Measurements from ENCODE around the gene SLC9A7. TPM values are rescaled to one million over a fixed set of nuclear protein-coding genes. Genes with fewer than 3 reads are reported as not detected.
A peak's percentile ranks its signal among the peaks of the same experiment; 100 is the strongest.

The SLC9A7 gene
- total and polyA plus RNA-seq, 7 experiments from 2014 or later = 1.3 to 11.3 (median 3.2) TPM

DNA sequence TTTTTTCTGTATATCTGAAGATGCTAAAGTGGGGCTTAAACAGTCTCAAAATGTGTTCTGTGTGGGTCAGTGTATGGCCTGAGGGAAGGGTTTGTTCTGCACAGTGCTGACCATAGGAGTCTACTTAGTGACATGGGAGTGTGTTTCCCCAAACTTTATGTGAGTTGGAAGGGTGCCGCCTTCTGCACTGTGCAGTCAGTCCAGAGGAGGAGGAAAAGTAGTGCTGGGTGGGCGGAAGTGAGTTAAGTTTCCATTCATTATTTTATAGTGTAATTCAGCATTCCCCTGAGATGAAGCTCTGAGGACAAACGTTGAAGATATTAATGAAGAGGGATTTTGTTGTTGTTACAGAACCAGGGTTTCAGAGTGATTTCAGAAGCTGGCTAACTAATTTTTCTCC lies 182.5 kb downstream of the SLC9A7 start:
- Mint-ChIP-seq H3K27ac (peak overlapping the region in 1 of 9 donors; percentile 43), H3K9me3 (no peaks in the 10 kb centered on the region), H3K4me3 (peak overlapping the region; percentile 14 to 83 (median 62)), H3K36me3 (peaks cover 0 to 23% (median 0%) of the 10 kb centered on the region in 5 donors), H3K27me3 (no peaks in the 10 kb centered on the region), H3K4me1 (peaks cover 21 to 51% (median 38%) of the 10 kb centered on the region in 7 donors)
- intact Hi-C loops (cut with micrococcal nuclease) = no loop called here
- Histone ChIP-seq H3K4me1 (ENCODE audit: control insufficient read depth in 2 of 2, insufficient read depth in 2 of 2, low read length in 2 of 2) (peaks cover 3 to 17% of the 10 kb centered on the region in 2 donors), H3K9me3 (ENCODE audit: control insufficient read depth in 2 of 3, low read length in 3 of 3) (no peaks in the 10 kb centered on the region), H3K36me3 (ENCODE audit: control insufficient read depth in 2 of 3, insufficient read depth in 3 of 3, low read length in 3 of 3) (no peaks in the 10 kb centered on the region), H3K27ac (ENCODE audit: low read depth, low read length) (no peak overlapping the region), H3K27me3 (ENCODE audit: control insufficient read depth in 2 of 2, insufficient read depth in 2 of 2, low read length in 2 of 2) (no peaks in the 10 kb centered on the region), H3K4me3 (ENCODE audit: low read length) (no peak overlapping the region)
- ATAC-seq (no peak), DNase-seq (no peak)
- ChIA-PET POLR2A (no interaction called here), CTCF (no interaction called here)

GRCh38 chrX:46575991-46576392 lies 182.9 kb downstream of the SLC9A7 start:
- Histone ChIP-seq H3K27me3 (ENCODE audit: control insufficient read depth in 2 of 2, insufficient read depth in 2 of 2, low read length in 2 of 2) (no peaks in the 10 kb centered on the region), H3K4me3 (ENCODE audit: low read length) (peak overlapping the region; percentile 61), H3K4me1 (ENCODE audit: control insufficient read depth in 2 of 2, insufficient read depth in 2 of 2, low read length in 2 of 2) (peaks cover 3 to 17% of the 10 kb centered on the region in 2 donors), H3K36me3 (ENCODE audit: control insufficient read depth in 2 of 3, insufficient read depth in 3 of 3, low read length in 3 of 3) (no peaks in the 10 kb centered on the region), H3K27ac (ENCODE audit: low read depth, low read length) (no peak overlapping the region), H3K9me3 (ENCODE audit: control insufficient read depth in 2 of 3, low read length in 3 of 3) (no peaks in the 10 kb centered on the region)
- ATAC-seq = no peak
- no peaks in the 10 kb centered on the region for H3K27me3 Mint-ChIP-seq
- POLR2A ChIA-PET = no interaction called here
- H3K4me3 Mint-ChIP-seq = peak overlapping the region; percentile 56 to 83 (median 68)
- H3K4me1 Mint-ChIP-seq = peaks cover 21 to 51% (median 38%) of the 10 kb centered on the region in 7 donors
- H3K36me3 Mint-ChIP-seq = peaks cover 0 to 23% (median 0%) of the 10 kb centered on the region in 5 donors
- no peaks in the 10 kb centered on the region for H3K9me3 Mint-ChIP-seq
- intact Hi-C loops (cut with micrococcal nuclease) = loop anchor here (1.0 to 2.0 kb wide), 4 partner anchors 12 to 129 kb away; no protein-coding TSS in a partner anchor
- DNase-seq = no peak
- H3K27ac Mint-ChIP-seq = peak overlapping the region in 1 of 9 donors; percentile 43
- CTCF ChIA-PET = no interaction called here

- no peak for DNase-seq
- POLR2A ChIA-PET = no interaction called here
Observed at GRCh38 chrX:46575586-46575985, 183.3 kb downstream of the SLC9A7 start.

DNA sequence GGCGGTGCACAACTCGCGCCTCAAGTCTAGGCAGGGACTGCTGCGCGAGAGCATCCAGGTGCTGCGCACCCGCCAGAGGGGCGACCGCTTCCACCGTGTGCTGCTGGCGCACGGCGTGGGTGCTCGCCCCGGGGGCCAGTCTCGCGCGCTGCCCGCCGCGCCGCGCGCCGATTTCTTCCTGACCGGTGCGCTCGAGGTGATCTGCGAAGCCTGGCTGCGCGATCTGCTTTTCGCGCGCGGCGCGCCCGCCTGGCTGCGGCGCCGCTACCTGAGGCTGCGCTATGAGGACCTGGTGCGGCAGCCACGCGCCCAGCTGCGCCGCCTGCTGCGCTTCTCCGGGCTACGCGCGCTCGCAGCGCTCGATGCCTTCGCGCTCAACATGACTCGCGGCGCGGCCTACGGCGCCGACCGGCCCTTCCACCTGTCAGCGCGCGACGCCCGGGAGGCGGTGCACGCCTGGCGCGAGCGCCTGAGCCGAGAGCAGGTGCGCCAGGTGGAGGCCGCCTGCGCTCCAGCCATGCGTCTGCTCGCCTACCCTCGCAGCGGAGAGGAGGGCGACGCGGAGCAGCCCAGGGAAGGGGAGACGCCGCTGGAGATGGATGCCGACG lies 184.0 kb downstream of the SLC9A7 start:
- CTCF ChIA-PET = interaction anchor here (1.0 kb wide), 1 partner anchor 67 kb away, joined by 3 read pairs; no protein-coding TSS in a partner anchor
- peaks cover 3 to 17% of the 10 kb centered on the region in 2 donors for H3K4me1 ChIP-seq (ENCODE audit: control insufficient read depth in 2 of 2, insufficient read depth in 2 of 2, low read length in 2 of 2)
- H3K9me3 ChIP-seq (ENCODE audit: control insufficient read depth in 2 of 3, low read length in 3 of 3) = no peaks in the 10 kb centered on the region
- H3K27ac ChIP-seq (ENCODE audit: low read depth, low read length) = no peak overlapping the region
- H3K4me3 ChIP-seq (ENCODE audit: low read length) = peak overlapping the region; percentile 61
- peaks cover 21 to 51% (median 38%) of the 10 kb centered on the region in 7 donors for H3K4me1 Mint-ChIP-seq
- POLR2A ChIA-PET = interaction anchor here (1.5 to 1.7 kb wide), 2 partner anchors 12 to 37 kb away, joined by 4 to 6 read pairs; no protein-coding TSS in a partner anchor
- peaks cover 0 to 23% (median 0%) of the 10 kb centered on the region in 5 donors for H3K36me3 Mint-ChIP-seq
- no peaks in the 10 kb centered on the region for H3K9me3 Mint-ChIP-seq
- H3K27ac Mint-ChIP-seq = peak overlapping the region in 2 of 9 donors; percentile 39 to 72
- no peaks in the 10 kb centered on the region for H3K27me3 ChIP-seq (ENCODE audit: control insufficient read depth in 2 of 2, insufficient read depth in 2 of 2, low read length in 2 of 2)
- DNase-seq (peak in 8 of 9 donors; percentile 10 to 52 (median 38)), ATAC-seq (peak; percentile 41)
- no peaks in the 10 kb centered on the region for H3K36me3 ChIP-seq (ENCODE audit: control insufficient read depth in 2 of 3, insufficient read depth in 3 of 3, low read length in 3 of 3)
- intact Hi-C loops (cut with micrococcal nuclease) = loop anchor here (1.0 to 5.0 kb wide), 6 partner anchors 13 to 1703 kb away; partner anchors contain the start of gene KDM6A (in 1 of the 2)
- peak overlapping the region; percentile 51 to 83 (median 74) for H3K4me3 Mint-ChIP-seq
- H3K27me3 Mint-ChIP-seq = no peaks in the 10 kb centered on the region

More at GRCh38 chrX:46575586-46575985, 183.3 kb downstream of the SLC9A7 start:
- H3K4me1 ChIP-seq (ENCODE audit: control insufficient read depth in 2 of 2, insufficient read depth in 2 of 2, low read length in 2 of 2) = peaks cover 3 to 17% of the 10 kb centered on the region in 2 donors
- Mint-ChIP-seq H3K36me3 (peaks cover 0 to 23% (median 0%) of the 10 kb centered on the region in 5 donors), H3K9me3 (no peaks in the 10 kb centered on the region), H3K27ac (peak overlapping the region in 2 of 9 donors; percentile 33 to 55), H3K27me3 (no peaks in the 10 kb centered on the region), H3K4me3 (peak overlapping the region; percentile 45 to 83 (median 68)), H3K4me1 (peaks cover 21 to 51% (median 38%) of the 10 kb centered on the region in 7 donors)
- CTCF ChIA-PET = no interaction called here
- no peaks in the 10 kb centered on the region for H3K27me3 ChIP-seq (ENCODE audit: control insufficient read depth in 2 of 2, insufficient read depth in 2 of 2, low read length in 2 of 2)
- H3K9me3 ChIP-seq (ENCODE audit: control insufficient read depth in 2 of 3, low read length in 3 of 3) = no peaks in the 10 kb centered on the region
- no peak for ATAC-seq
- H3K4me3 ChIP-seq (ENCODE audit: low read length) = peak overlapping the region; percentile 61
- H3K27ac ChIP-seq (ENCODE audit: low read depth, low read length) = no peak overlapping the region
- intact Hi-C loops (cut with micrococcal nuclease) = loop anchor here (1.0 to 2.0 kb wide), 4 partner anchors 13 to 129 kb away; no protein-coding TSS in a partner anchor
- H3K36me3 ChIP-seq (ENCODE audit: control insufficient read depth in 2 of 3, insufficient read depth in 3 of 3, low read length in 3 of 3) = no peaks in the 10 kb centered on the region

DNA sequence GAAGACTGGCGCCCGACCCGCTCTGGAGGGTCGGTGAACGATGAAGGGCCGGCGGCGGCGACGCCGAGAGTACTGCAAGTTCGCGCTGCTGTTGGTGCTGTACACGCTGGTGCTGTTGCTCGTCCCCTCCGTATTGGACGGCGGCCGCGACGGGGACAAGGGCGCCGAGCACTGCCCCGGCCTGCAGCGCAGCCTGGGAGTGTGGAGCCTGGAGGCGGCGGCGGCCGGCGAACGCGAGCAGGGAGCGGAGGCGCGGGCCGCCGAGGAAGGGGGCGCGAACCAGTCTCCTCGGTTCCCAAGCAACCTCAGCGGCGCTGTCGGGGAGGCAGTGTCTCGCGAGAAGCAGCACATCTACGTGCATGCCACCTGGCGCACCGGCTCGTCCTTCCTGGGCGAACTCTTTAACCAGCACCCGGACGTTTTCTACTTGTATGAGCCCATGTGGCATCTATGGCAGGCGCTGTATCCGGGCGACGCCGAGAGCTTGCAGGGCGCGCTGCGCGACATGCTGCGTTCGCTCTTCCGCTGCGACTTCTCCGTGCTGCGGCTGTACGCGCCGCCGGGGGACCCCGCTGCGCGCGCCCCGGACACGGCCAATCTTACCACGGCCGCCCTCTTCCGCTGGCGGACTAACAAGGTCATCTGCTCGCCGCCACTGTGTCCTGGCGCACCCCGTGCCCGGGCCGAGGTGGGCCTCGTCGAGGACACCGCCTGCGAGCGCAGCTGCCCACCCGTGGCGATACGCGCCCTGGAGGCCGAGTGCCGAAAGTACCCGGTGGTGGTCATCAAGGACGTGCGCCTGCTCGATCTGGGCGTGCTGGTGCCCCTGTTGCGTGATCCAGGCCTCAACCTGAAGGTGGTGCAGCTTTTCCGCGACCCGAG lies 184.8 kb downstream of the SLC9A7 start:
- ChIA-PET CTCF (interaction anchor here (1.0 kb wide), 1 partner anchor 68 kb away, joined by 3 read pairs; no protein-coding TSS in a partner anchor), POLR2A (interaction anchor here (1.5 to 1.7 kb wide), 2 partner anchors 13 to 37 kb away, joined by 4 to 6 read pairs; no protein-coding TSS in a partner anchor)
- Mint-ChIP-seq H3K4me3 (peak overlapping the region; percentile 51 to 84 (median 74)), H3K27ac (peak overlapping the region in 2 of 9 donors; percentile 39 to 72), H3K4me1 (peaks cover 17 to 45% (median 38%) of the 10 kb centered on the region in 7 donors), H3K27me3 (no peaks in the 10 kb centered on the region), H3K9me3 (no peaks in the 10 kb centered on the region), H3K36me3 (peaks cover 0 to 17% (median 0%) of the 10 kb centered on the region in 5 donors)
- peaks cover 3 to 17% of the 10 kb centered on the region in 2 donors for H3K4me1 ChIP-seq (ENCODE audit: control insufficient read depth in 2 of 2, insufficient read depth in 2 of 2, low read length in 2 of 2)
- no peaks in the 10 kb centered on the region for H3K36me3 ChIP-seq (ENCODE audit: control insufficient read depth in 2 of 3, insufficient read depth in 3 of 3, low read length in 3 of 3)
- H3K4me3 ChIP-seq (ENCODE audit: low read length) = peak overlapping the region; percentile 61
- DNase-seq = peak; percentile 29 to 76 (median 64)
- peak overlapping the region; percentile 57 for H3K27ac ChIP-seq (ENCODE audit: low read depth, low read length)
- peak; percentile 72 for ATAC-seq
- H3K9me3 ChIP-seq (ENCODE audit: control insufficient read depth in 2 of 3, low read length in 3 of 3) = no peaks in the 10 kb centered on the region
- H3K27me3 ChIP-seq (ENCODE audit: control insufficient read depth in 2 of 2, insufficient read depth in 2 of 2, low read length in 2 of 2) = no peaks in the 10 kb centered on the region
- intact Hi-C loops (cut with micrococcal nuclease) = loop anchor here (1.0 to 5.0 kb wide), 9 partner anchors 15 to 1702 kb away; partner anchors contain the start of genes ZNF674 (in 2 of the 2), KDM6A (in 1 of the 2) and RP2 (in 1 of the 2)
